OCI-LY1 (cell line): ENCODE data around the gene HOXA9.

Experiments used
- H2AFZ ChIP-seq: fragments of 200-600 bp; sonication (generic), shearing (Covaris generic); 2 replicates; pipeline ENCODE4 v1.6.0; 2014; ENCODE audit warnings: antibody characterized with exemption, mild to moderate bottlenecking, low read length
- H3F3A ChIP-seq: fragments of 200-600 bp; sonication (generic), shearing (Covaris generic); 2 replicates; pipeline ENCODE4 v1.6.0; 2014; ENCODE audit warnings: mild to moderate bottlenecking, antibody characterized with exemption, low read length, moderate library complexity; ENCODE audit not compliant: insufficient read depth
- H3K27ac ChIP-seq: fragments of 200-600 bp; sonication (generic); 2 replicates; pipeline ENCODE4 v1.5.1; 2014; ENCODE audit warnings: low read length, mixed run types, mild to moderate bottlenecking, low read depth; ENCODE audit not compliant: poor library complexity, severe bottlenecking
- H3K27me3 ChIP-seq: fragments of 200-600 bp; sonication (generic); 2 replicates; pipeline ENCODE4 v1.6.0; 2014; ENCODE audit warnings: antibody characterized with exemption, mild to moderate bottlenecking, low read length, moderate library complexity; ENCODE audit not compliant: insufficient read depth
- H3K36me3 ChIP-seq: fragments of 200-600 bp; sonication (generic); 2 replicates; pipeline ENCODE4 v1.6.1; 2014; ENCODE audit warnings: mild to moderate bottlenecking, antibody characterized with exemption, low read length, moderate library complexity, mixed read lengths; ENCODE audit not compliant: insufficient read depth
- H3K4me1 ChIP-seq: fragments of 200-600 bp; sonication (generic); 2 replicates; pipeline ENCODE4 v1.5.1; 2014; ENCODE audit warnings: mild to moderate bottlenecking, low read length, moderate library complexity; ENCODE audit not compliant: insufficient read depth, severe bottlenecking
- H3K4me2 ChIP-seq: fragments of 200-600 bp; sonication (generic), shearing (Covaris generic); 2 replicates; pipeline ENCODE4 v1.6.1; 2014; ENCODE audit warnings: low read length
- H3K4me3 ChIP-seq: fragments of 200-600 bp; sonication (generic); 2 replicates; pipeline ENCODE4 v1.5.1; 2014; ENCODE audit warnings: low read length, low read depth, mild to moderate bottlenecking, mixed read lengths; ENCODE audit not compliant: poor library complexity, severe bottlenecking
- H3K79me2 ChIP-seq: fragments of 200-600 bp; shearing (Covaris generic); 2 replicates; pipeline ENCODE4 v1.6.1; 2016; ENCODE audit warnings: mixed run types, low read length, mixed read lengths; ENCODE audit not compliant: insufficient read depth
- H3K9ac ChIP-seq: fragments of 200-600 bp; sonication (generic), shearing (Covaris generic); 2 replicates; pipeline ENCODE4 v1.6.1; 2014; ENCODE audit warnings: mild to moderate bottlenecking, low read length, mixed read lengths
- H3K9me2 ChIP-seq: fragments of 200-600 bp; sonication (generic), shearing (Covaris generic); 2 replicates; pipeline ENCODE4 v1.6.1; 2014; ENCODE audit warnings: low read depth, mild to moderate bottlenecking, low read length, mixed read lengths
- H3K9me3 ChIP-seq: fragments of 200-600 bp; shearing (Covaris generic); 2 replicates; pipeline ENCODE4 v1.6.1; 2014; ENCODE audit warnings: low read length, mixed read lengths
- H4K20me1 ChIP-seq: fragments of 200-600 bp; sonication (generic), shearing (Covaris generic); 2 replicates; pipeline ENCODE4 v1.6.0; 2016; ENCODE audit warnings: mild to moderate bottlenecking, low read length; ENCODE audit not compliant: insufficient read depth
- CTCF ChIP-seq: fragments of 200-600 bp; sonication (generic), shearing (Covaris generic); IDR thresholded peaks from 2 replicates; pipeline ENCODE4 v1.5.1; 2017; ENCODE audit warnings: mild to moderate bottlenecking, antibody characterized with exemption, low read length, moderate library complexity, mixed read lengths
- EZH2 ChIP-seq: fragments of 200-600 bp; sonication (generic), shearing (Covaris generic); IDR thresholded peaks from 2 replicates; pipeline ENCODE4 v1.8.0; 2017; ENCODE audit warnings: borderline replicate concordance, mixed run types, mild to moderate bottlenecking, antibody characterized with exemption, low read length, moderate library complexity, mixed read lengths

HOXA9 gene

GRCh38 chr7:27166531-27167505, 1.5 kb upstream of the HOXA9 start:
- Histone ChIP-seq H3F3A (0 out of 2 replicates have a peak, but pooled peaks cover 8% of the 10 kb centered on the region), H3K27me3 (peaks cover 4% of the 10 kb centered on the region; the same call in 1 of the 2 replicates), H4K20me1 (no peaks in the 10 kb centered on the region), H3K4me2 (no peak overlapping the region), H3K27ac (no peak overlapping the region), H3K79me2 (no peaks in the 10 kb centered on the region), H3K36me3 (no peaks in the 10 kb centered on the region), H3K9me2 (no peaks in the 10 kb centered on the region), H3K9me3 (no peaks in the 10 kb centered on the region), H3K4me1 (no peaks in the 10 kb centered on the region), H2AFZ (no peak overlapping the region), H3K4me3 (no peak overlapping the region), H3K9ac (no peak overlapping the region)
- TF ChIP-seq EZH2 (no peak), CTCF (no peak)

GRCh38 chr7:27165996-27166530, 726 bp upstream of the HOXA9 start:
- Histone ChIP-seq H2AFZ (no peak overlapping the region), H3K4me1 (peaks cover 4% of the 10 kb centered on the region), H3F3A (0 out of 2 replicates have a peak, but pooled peaks cover 8% of the 10 kb centered on the region), H3K4me2 (no peak overlapping the region), H3K36me3 (no peaks in the 10 kb centered on the region), H3K9ac (no peak overlapping the region), H3K27ac (no peak overlapping the region), H3K4me3 (no peak overlapping the region), H3K9me2 (no peaks in the 10 kb centered on the region), H4K20me1 (no peaks in the 10 kb centered on the region), H3K79me2 (no peaks in the 10 kb centered on the region), H3K27me3 (peaks cover 4% of the 10 kb centered on the region; the same call in 1 of the 2 replicates), H3K9me3 (no peaks in the 10 kb centered on the region)
- TF ChIP-seq EZH2 = no peak
- no peak for TF ChIP-seq CTCF

- H3K36me3 ChIP-seq = no peaks in the 10 kb centered on the region
- H3K4me3 ChIP-seq = no peak overlapping the region
- no peaks in the 10 kb centered on the region for H3K9me2 ChIP-seq
- peaks cover 13% of the 10 kb centered on the region for H3K4me1 ChIP-seq
- no peak overlapping the region for H2AFZ ChIP-seq
- peaks cover 4% of the 10 kb centered on the region; the same call in 1 of the 2 replicates for H3K27me3 ChIP-seq
- H4K20me1 ChIP-seq = no peaks in the 10 kb centered on the region
- H3K9me3 ChIP-seq = no peaks in the 10 kb centered on the region
- H3K4me2 ChIP-seq = no peak overlapping the region
- TF ChIP-seq EZH2 (no peak), CTCF (no peak)
- H3K27ac ChIP-seq = no peak overlapping the region
- H3K79me2 ChIP-seq = no peaks in the 10 kb centered on the region
- H3K9ac ChIP-seq = no peak overlapping the region
- H3F3A ChIP-seq = 0 out of 2 replicates have a peak, but pooled peaks cover 8% of the 10 kb centered on the region
These were observed 809 bp downstream of the HOXA9 start for GRCh38 chr7:27164367-27165088.
